Renal pelvis (tissue), 4 donors: ENCODE results near the gene SPIRE1. TPM values are rescaled to one million over a fixed set of nuclear protein-coding genes. Genes with fewer than 3 reads are reported as not detected.

Experiments
- DNase-seq: peaks from one replicate; pipeline ENCODE4 v3.0.0-alpha.2; 2013
- polyA plus RNA-seq, 3 donors: library from polyadenylated mRNA; unstranded; fragments of 120-200 nt; gene quantifications; one replicate each; pipeline ENCODE4 v1.2.1, GENCODE V29; 2013; ENCODE audit not compliant: insufficient read length in 3 of 3

SPIRE1 gene
- polyA plus RNA-seq, 3 donors: 31.6 to 35.6 (median 35.0) TPM

DNA sequence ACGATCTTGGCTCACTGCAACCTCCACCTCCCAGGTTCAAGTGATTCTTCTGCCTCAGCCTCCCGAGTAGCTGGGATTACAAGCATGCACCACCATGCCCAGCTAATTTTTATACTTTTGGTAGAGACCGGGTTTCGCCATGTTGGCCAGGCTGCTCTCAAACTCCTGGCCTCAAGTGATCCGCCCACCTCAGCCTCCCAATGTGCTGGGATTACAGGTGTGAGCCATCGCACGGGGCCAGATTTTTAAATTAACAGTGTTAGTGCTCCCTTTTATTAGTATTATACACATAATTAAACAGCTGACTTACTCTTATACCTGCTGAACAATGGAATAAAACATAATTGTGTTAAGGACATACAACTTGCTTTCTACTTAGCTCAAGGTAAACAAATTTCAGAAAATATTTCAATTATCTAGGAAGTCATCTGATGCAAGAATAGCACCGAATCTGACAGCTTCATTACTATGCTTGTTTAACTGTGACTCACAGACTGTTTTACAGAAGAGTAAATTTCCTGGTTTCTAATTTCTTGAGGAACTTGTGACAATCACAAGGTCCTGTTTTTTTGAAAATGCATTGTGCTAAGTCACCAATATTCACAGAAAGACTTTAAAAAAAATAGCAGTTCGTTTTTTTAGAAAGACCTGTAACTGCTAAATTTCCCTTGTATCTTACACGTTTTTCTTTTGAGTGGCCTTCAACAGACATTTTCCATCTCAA lies 51.2 kb downstream of the SPIRE1 start:
- no peak for DNase-seq

DNA sequence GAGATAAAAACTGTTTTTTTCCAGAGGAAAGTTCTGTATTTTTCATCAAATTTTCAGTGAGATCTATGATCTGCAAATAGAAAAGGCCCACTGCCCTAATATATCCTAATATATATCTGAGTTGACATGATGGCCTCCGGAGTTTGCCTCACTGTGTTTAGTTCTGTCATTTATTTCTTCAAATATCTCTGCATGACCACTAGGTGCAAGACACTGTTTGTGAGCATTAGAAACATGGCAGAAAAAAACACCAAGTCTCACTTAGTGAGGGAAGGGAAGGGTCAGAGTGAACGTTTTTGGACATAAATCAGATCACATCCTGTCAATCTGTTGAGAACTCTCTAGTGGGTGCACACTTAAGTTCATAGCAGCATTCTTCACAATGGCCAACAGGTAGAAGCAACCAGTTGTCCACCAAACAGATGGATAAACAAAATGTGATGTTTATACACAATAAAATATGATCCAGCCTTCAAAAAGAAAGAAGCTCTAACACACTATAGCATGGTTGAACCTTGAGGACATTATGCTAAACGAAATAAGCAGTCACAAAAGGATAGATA lies 53.4 kb downstream of the SPIRE1 start:
- DNase-seq: no peak

DNA sequence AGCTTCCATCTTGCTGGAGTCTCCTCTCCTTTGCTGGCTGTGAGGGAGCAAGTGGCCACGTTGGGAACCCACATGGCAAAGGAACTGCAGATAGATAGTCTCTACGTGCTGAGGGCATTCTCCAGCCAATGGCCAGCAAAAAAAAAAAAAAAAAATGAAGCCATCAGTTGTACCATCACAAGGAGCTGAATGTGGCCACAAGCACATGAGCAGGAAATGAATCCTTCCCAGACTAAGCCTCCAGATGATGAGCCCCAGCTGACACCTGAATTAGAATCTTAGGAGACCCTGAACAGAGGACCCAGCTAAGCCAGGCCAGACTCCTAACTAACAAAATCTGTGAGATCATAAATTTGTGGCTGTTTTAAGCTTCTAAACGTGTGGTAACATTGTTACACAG lies 57.9 kb downstream of the SPIRE1 start:
- no peak for DNase-seq

DNA sequence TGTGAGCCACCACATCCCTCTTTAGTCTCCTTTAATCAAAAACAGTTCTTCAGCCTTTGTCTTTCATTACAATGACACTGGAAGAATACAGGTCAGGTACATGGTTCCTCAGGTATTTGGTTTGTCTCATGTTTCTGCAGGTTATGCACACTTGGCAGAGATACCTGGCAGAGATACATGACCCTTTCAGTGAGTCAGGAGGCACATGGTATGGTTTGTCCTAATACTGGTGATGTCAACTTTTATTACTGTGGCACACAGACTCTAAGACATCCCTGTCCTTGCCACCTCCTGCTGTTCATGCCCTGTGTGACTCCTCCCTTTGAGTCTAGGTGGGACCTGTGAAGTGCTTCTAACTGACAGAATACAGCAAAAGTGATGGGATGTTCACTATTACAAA lies 58.4 kb downstream of the SPIRE1 start:
- DNase-seq: no peak

DNA sequence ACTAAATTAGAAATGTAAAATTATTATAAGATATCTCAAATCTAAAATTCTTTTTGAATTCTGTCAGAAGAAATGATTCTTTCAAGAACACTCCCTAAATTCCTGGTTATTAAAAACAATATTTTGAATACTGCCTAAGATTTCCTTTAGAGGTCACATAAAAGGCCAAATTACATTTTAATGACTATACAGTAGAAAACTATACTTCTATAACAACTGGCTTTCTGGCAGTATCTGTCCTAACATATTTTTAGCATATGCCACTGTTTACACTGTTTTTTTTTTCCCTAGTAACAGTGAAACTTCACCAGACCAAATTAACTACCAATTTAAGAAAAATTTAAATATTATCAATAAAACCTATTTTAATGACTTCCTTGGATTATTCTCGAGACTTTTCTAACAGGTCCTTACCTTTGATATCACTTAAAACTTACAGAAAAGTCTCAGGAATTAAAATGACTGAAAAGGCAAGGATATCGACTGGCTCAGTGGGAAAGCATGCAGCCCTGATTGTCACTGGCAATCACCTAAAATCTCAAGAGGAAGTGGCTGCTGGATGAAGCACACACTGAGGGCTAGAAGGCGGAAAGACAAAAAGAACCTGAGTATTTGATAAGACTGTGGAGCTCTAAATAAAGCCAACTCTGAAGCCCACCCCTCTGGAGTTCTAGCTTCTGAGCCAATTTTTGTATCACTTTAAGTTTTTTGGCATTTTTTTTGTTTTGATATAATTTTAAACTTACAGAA lies 59.6 kb downstream of the SPIRE1 start:
- DNase-seq: no peak

DNA sequence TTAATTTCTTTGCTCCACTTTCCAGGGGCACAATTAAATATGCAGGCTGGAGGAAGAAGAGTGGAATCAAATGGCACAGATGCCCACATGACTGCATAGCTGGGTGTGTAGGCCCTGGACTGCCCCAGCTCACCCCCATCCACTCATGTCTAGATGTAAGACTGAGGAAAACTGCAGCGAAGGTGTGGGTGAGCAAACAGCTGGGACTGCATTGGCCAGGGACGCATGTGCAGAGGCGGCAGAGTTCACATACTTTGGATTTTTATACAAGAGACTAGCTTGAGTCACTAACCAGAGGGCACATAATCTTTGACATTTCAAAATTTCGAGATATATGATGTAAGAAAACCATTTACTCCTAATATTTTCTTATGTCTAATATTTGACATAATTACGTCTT lies 60.1 kb downstream of the SPIRE1 start:
- no peak for DNase-seq

DNA sequence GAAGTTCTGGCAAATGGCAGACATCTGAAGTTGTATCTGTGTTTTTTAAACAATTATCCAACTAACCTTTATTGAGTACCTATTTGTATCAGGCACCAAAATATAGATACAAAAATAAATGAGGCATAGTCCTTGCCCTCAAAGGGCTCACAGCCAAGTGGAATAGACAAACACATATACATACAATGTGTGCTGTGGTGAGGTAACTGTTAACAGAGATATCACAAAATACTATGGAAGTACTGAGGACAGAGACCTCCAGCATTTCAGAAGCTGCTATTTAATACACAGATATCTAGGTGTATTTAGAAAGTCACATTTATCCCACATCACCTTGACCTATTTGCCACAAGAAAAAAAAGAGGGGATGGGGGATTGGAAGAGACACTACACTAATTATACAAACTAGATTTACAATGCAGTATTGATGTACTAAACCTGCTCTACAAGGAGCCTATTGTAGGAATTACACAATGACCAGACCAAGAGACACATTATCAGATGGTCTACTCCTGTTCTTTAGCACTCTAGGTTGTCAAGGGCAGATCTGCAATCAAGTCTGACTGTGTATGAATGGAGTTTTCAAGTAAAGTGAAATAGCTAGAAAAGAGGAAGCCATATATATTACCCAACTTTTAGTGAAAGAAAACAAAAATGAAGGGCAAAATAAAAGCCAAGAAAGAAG lies 62.2 kb downstream of the SPIRE1 start:
- DNase-seq: no peak

DNA sequence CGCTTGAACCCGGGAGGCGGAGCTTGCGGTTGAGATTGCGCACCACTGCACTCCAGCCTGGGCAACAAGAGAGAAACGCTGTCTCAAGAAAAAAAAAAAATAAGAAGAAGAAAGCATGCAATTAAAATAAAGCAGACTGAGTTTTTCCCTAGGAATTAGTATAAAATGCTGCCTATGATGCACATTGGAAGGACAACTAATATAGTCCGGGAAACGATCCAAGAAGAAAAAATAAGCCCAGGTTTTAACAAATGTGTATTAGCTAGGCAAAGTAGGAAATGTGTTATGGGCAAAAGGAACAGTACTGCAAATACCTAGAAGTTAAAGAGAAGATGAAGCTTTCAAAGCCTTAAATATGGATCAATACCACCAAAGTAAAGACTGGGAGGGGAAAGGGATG lies 64.0 kb downstream of the SPIRE1 start:
- no peak for DNase-seq

DNA sequence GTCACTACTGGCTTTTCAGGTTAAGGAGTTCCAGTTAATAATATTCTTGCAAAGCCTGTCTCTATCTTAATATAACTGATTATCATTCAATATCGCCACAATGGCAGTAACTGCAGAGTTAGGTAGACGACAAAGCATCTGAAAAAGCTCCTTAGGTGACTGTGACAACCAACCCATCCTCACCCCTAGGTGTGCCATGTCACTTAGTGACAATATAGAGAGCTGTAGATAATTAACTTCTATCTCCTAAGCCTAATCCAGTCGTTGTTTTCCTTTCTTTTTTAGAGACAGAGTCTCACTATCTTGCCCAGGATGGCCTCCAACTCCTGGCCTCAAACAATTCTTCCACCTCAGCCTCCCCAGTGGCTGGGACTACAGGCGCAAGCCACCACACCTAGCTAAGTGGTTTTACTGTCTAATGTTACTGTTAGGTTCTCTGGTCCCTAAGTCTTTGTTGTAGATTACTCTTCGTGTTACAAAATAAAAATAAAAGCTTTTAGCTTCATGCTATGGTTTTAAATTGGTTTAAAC lies 65.2 kb downstream of the SPIRE1 start:
- DNase-seq: no peak

DNA sequence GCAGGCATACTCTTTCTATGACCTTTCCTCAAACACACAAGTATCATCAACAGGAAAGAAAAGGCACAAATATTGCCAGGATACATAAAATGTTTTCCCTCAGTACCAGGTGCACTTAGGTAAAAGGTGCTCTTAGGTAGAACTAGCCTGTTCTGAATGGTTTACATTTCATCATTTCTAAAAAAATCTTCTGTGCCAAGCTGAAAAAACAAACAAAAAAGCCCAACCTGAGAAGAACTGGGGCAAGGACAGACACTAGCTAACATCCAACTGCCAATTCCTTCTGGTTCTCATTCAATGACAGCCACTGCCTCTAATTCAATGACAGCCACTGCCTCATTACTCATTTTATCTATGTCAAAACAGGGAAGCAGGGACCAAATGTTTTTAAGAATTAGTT lies 68.5 kb downstream of the SPIRE1 start:
- DNase-seq: no peak

DNA sequence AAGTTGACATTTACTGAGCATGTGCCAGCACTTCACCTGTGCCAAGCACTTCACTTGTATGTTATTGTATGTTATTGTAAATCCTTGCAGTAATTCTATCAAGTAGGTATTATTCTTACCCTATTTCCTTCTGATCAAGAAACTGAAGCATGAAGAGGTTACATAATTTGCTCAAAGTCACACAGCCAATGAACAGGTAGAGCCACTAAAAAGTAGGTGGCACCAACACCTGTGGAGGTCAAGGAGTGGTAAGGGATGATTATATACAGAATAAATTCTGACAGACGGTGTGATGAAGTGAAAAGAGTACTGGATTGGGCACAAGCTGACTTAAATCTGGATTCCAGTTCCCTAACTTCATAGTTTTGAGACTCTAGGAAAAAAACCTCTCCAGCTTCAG lies 71.0 kb downstream of the SPIRE1 start:
- no peak for DNase-seq

DNA sequence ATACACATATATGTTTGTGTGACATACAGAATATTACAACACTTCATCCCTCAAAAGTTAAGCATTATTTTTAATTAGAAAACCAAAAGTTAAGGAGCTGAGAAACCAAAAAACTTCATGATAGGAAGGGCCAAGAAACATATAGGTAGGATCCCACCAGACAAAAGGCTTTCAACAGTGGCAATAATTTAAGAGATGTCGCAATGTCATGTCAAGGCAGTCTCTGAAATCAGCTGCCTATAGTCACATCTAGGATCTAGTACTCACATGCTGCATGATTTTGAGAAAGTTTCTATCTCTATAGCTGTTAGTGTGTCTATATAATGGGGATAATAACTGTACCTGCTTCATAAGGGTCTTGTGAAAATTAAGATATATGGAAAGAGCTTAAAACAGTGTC lies 72.7 kb downstream of the SPIRE1 start:
- no peak for DNase-seq

DNA sequence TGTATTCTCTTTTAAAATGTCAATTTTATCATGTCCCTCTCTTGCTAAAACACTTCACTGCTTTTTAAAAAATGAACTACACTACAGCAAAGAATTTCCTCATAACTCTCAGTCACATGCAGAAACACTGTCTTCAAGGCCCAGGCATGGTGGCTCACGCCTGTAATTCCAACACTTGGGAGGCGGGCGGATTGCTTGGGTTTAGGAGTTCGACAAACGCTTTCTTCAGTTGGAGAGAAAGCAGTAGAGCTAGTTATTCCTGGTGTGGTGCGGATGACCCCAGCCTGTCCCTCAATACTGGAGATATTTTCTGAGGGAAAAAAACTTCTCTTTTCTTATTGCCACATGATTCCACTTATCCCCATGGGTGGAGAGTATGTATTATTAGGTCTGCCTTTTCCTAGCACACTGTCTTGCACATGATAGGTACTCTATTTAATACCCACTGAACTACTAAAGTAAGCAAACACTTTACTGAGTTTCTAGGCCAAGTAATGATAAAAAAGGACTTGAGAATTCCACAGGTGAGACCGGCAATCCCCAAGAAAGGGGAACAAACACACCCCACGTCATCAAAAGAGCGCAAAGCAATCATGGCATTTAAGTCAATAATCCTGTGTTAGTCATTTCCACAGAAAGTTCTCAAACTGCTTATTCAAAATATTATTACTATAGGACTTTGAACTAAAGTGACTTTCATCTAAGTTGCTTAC lies 77.1 kb downstream of the SPIRE1 start:
- no peak for DNase-seq

DNA sequence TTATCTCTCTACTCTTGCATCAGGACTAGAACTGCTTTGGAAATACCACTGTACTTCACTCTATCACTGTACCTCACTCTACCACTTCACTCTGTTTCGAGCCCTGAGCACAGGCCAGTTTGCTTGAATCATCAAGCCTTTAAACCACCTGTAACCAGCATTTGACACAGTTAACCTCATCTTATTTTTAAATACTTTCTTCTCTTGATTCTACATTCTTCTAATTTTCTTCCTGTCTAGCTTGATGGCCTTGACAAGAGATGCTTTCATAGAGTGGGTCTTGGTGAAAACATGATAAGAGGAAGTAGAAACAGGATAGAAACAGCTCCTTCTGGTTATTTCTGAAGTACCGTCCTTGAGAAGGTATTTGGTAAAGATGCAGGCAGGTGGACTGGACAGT lies 78.1 kb downstream of the SPIRE1 start:
- DNase-seq: no peak

DNA sequence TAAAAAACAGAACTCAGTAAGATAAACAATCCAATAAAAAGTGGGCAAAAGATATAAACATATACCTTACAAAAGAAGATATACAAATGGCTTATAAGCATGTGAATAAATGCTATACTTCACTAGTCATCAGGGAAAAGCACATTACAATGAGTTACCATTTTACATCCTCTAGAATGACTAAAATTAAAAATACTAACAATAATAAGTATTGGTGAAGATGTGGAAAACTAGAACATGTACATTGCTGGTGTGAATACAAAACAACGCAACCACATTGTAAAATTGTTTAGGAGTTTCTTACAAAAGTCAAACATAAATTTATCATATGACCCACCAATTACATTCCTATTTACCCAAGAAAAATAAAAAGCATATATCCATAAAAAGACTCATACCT lies 80.1 kb downstream of the SPIRE1 start:
- no peak for DNase-seq

DNA sequence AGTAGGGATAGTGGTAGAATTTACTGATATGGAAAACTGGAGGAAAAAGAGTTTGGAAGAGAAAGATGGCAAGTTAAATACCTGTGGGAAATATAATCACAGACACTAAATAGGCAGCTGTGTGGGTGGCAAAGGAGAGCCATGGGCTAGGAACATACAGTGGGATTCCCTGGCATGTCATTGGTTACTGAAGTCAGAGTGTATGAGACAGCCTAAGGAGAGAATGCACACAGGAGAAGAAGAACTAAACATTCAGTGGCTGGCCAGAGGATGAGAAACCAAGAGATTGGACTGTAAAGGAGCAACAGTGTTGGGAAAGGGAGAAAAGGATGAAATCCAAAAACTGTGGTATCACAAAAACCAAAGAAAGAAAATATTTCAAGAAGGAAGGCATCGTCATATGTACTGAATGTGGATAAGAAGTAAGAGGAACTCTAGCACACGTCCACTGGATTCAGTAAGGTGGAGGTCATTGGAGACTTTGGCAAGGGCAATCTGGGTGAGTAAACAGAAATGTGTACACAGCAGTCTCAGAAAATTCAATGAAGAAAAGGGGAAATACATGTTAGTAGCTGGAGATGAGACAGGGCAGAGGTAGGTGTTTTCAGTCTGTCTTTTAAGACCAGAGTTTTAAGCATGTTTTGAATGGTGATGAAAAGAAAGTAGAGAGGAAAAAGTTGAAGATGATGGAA lies 83.3 kb downstream of the SPIRE1 start:
- DNase-seq: no peak

DNA sequence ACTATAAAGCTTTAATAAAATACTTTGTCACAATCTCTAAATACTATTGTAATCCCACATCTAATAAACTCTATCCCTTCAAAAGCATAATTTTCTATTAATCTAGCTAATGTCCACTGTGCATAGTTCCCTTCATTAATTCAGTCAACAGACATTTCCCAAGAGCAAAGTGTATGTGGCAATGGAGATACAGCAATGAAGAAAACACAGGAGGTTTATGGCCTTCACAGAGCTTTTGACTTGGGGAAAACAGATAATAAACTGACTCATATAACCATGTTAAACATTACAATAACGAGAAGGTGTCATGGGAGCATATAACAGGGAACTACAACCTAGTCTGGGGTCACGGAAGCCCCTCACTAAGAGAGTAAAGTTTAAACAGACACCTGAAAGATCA lies 86.3 kb downstream of the SPIRE1 start:
- no peak for DNase-seq

DNA sequence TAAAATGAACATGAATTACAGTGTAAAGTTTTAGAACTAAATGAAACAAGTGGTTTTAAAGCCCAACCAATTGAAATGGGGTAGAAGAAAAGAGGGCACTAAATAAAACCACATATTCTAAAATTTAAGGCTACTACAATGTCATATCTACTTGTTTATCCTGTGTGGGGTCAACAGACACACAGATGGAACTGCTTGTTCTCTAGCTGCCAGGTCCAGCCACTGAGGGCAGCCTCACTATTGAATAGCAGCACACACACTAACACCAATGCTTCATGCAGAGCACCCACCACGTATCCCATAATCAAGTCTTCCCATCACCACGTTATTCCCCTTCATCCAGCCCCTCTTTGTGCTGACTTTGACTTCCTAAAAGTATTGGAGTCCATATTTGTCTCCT lies 88.1 kb downstream of the SPIRE1 start:
- no peak for DNase-seq

DNA sequence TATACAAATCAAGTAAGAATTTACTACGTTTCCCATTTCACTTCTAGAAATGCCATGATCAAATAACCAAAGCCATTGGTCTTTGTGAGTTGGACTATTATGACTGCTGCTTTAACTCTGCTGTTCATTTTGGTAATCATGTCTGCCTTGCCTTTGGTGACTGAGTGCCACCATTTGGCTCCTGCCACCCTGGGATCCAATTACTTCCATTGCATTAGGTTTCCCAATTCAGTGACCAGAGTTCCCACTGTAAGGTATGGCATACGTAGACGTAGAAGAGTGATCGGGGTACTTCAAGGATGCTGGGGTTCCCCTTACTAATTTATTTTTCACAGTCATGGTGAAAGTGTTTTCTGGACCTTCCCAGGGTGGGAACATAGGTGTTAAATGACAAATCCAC lies 90.1 kb downstream of the SPIRE1 start:
- no peak for DNase-seq

DNA sequence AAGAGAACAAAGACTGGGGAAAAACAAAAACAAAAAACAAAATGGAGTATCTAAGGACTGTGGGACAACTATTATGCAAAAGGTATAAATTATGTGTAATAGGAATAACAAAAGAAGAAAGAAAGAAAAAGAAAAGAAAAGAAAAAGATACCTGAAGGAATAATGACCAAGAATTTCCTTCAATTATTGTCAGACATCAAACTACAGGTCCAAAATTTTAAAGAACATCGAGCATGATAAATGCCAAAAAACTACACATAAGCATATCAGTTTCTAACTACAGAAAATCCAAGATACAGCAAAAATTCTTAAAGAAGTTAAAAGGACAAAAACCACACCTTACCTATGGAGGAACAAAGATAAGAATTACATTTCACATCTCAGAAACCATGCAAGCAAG lies 93.0 kb downstream of the SPIRE1 start:
- DNase-seq: no peak

DNA sequence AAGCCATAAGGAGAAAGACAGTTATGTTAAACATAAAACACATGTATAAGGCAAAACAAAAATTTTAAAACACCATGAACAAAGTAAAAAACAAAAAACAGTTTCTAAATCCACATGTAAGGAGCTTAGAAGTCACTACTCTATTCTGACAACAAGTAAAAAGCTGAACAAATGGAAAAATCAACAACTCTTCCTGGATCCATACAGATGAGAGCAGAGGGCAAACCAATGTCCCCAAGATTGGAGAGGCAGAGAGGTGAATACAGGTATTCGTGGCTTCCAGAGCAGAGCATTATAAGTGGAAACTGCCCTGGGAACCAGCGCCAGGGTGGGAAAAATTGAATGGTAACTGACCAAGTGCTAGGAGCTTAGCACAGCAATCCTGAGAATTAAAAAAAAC lies 93.5 kb downstream of the SPIRE1 start:
- no peak for DNase-seq
